ENCODE measurements around the gene NFAT5.

DNA sequence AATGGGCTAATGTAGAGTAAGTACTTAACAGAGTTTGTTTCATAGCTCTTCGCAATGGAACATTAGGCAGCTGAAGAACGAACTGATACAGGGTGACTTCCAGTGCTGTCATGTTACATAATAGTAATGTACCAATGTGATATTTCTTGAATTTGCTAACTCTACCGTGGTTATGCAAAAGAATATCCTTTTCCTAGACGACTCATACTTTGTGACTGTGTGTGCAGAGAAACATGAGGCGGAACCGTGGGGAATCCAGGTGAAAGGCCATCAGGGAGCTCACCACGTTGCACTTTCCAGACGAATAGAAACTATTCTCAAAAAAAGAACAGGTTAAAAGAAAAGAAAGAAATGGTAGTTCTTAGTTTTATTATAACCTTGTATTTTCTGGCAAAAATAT is 175.8 kb downstream of the NFAT5 start:
- TF ChIP-seq, protein P1, sequence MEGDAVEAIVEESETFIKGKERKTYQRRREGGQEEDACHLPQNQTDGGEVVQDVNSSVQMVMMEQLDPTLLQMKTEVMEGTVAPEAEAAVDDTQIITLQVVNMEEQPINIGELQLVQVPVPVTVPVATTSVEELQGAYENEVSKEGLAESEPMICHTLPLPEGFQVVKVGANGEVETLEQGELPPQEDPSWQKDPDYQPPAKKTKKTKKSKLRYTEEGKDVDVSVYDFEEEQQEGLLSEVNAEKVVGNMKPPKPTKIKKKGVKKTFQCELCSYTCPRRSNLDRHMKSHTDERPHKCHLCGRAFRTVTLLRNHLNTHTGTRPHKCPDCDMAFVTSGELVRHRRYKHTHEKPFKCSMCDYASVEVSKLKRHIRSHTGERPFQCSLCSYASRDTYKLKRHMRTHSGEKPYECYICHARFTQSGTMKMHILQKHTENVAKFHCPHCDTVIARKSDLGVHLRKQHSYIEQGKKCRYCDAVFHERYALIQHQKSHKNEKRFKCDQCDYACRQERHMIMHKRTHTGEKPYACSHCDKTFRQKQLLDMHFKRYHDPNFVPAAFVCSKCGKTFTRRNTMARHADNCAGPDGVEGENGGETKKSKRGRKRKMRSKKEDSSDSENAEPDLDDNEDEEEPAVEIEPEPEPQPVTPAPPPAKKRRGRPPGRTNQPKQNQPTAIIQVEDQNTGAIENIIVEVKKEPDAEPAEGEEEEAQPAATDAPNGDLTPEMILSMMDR (IDR thresholded peaks at IDR 0.05), result no peak
- TF ChIP-seq POLR2A (IDR thresholded peaks at IDR 0.05), result no peak
